Measurements from ENCODE around the gene AVEN. TPM values are rescaled to one million over a fixed set of nuclear protein-coding genes. Genes with fewer than 3 reads are reported as not detected.

AVEN gene
- total and polyA plus RNA-seq, 2 donors (not counting 3 experiments of a cell fraction or from before 2014, with no cell fraction given), result 7.7 to 23.3 TPM

GRCh38 chr15:34010921-34011320 lies 28.1 kb downstream of the AVEN start:
- intact Hi-C loops (cut with micrococcal nuclease), result no loop called here
- Histone ChIP-seq H3K9me3 (replicated peaks; ENCODE audit: control insufficient read depth, insufficient read depth, low read length) (no peaks in the 10 kb centered on the region), H3K4me1 (ENCODE audit: control insufficient read depth, extremely low read depth, insufficient read depth, low read length) (no peaks in the 10 kb centered on the region), H3K79me2 (ENCODE audit: control insufficient read depth, insufficient read depth, low read length) (peaks cover 1% of the 10 kb centered on the region), H3K4me2 (ENCODE audit: insufficient read depth, low read length) (no peak overlapping the region), H2AFZ (ENCODE audit: low read depth, low read length) (no peak overlapping the region), H4K20me1 (replicated peaks; ENCODE audit: control insufficient read depth, extremely low read depth, insufficient read depth, low read length) (no peaks in the 10 kb centered on the region), H3K4me3 (replicated peaks in 1 of 3; ENCODE audit: insufficient read depth in 1 of 3, low read depth in 1 of 3, low read length in 3 of 3) (no peak overlapping the region), H3K36me3 (ENCODE audit: control insufficient read depth in 2 of 2, extremely low read depth in 1 of 2, insufficient read depth in 2 of 2, low read length in 2 of 2) (no peaks in the 10 kb centered on the region), H3K9ac (replicated peaks; ENCODE audit: extremely low read depth, insufficient read depth, low read length) (no peak overlapping the region), H3K27me3 (ENCODE audit: control insufficient read depth in 2 of 2, insufficient read depth in 2 of 2, low read length in 2 of 2) (no peaks in the 10 kb centered on the region), H3K27ac (ENCODE audit: insufficient read depth, low read depth, low read length) (no peak overlapping the region), H3K9me1 (replicated peaks; ENCODE audit: control insufficient read depth, extremely low read depth, insufficient read depth, low read length) (no peaks in the 10 kb centered on the region)
- no peak for DNase-seq (ENCODE audit: low read depth, low spot score)
- POLR2A ChIA-PET, result no interaction called here
- BruUV-seq (replicated peaks), result no TSS peak
- CTCF ChIA-PET, result no interaction called here
- no peak for TF ChIP-seq FOS (IDR thresholded peaks at IDR 0.05; ENCODE audit: borderline replicate concordance, insufficient read depth, low read length)
- TF ChIP-seq GATA2 (IDR thresholded peaks at IDR 0.05; ENCODE audit: insufficient read depth, insufficient read length, low read depth, low read length), result no peak
- no peak for TF ChIP-seq MYC (IDR thresholded peaks at IDR 0.05; ENCODE audit: low read depth, low read length)
- TF ChIP-seq, protein P1, sequence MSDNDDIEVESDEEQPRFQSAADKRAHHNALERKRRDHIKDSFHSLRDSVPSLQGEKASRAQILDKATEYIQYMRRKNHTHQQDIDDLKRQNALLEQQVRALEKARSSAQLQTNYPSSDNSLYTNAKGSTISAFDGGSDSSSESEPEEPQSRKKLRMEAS (IDR thresholded peaks at IDR 0.05; ENCODE audit: insufficient read depth, insufficient read length), result no peak
- no peak for TF ChIP-seq JUN (IDR thresholded peaks at IDR 0.05; ENCODE audit: borderline replicate concordance, insufficient read depth, insufficient read length, low read depth)
- no peak for TF ChIP-seq POLR2A (IDR thresholded peaks at IDR 0.05; ENCODE audit: low read depth, low read length)
- TF ChIP-seq CTCF (IDR thresholded peaks at IDR 0.05; ENCODE audit: extremely low read depth in 1 of 2, insufficient read depth in 1 of 2, low read depth in 1 of 2, low read length in 2 of 2), result no peak
- no peak for TF ChIP-seq POLR2AphosphoS5 (IDR thresholded peaks at IDR 0.05; ENCODE audit: insufficient read depth, low read depth, low read length)
- TF ChIP-seq EZH2 (IDR thresholded peaks at IDR 0.05; ENCODE audit: borderline replicate concordance, low read depth, low read length, severe bottlenecking), result no peak
- FAIRE-seq, result no peak
- dilution Hi-C loops (cut with MboI; ENCODE audit: extremely low pct_ligation_motif_present, low sequenced_read_pairs), result no loop called here

Data from endothelial cell of umbilical vein (primary cell).